GM21723 (cell line): ENCODE data around the gene CTAGE8.
A peak's percentile ranks its signal among the peaks of the same experiment; 100 is the strongest.
"Not testable (repeated sequence)": the region's sequence is repeated elsewhere in the genome, so short reads cannot be mapped to it uniquely, and the experiment has no call there.

Source experiments
- ATAC-seq: cut with Tn5 transposase; IDR thresholded peaks from one replicate; pipeline ENCODE4 v1.9.1; 2021; ENCODE audit warnings: mild to moderate bottlenecking, moderate library complexity; ENCODE audit not compliant: unreplicated experiment

CTAGE8 gene

GRCh38 chr7:144269188-144269587, at the start of gene CTAGE8:
Gene CTAGE8 (minus strand): TSS chr7:144269288. CDS start chr7:144269250, 38 bp downstream.
- ATAC-seq = not testable (repeated sequence)

- ATAC-seq = not testable (repeated sequence)
Measured at GRCh38 chr7:144317537-144317936, 48.4 kb upstream of the CTAGE8 start.

GRCh38 chr7:144311872-144312469, 42.9 kb upstream of the CTAGE8 start, which contains the start of gene OR2A1:
Gene OR2A1 (plus strand): TSS chr7:144312419. CDS start chr7:144318125, 5,706 bp downstream.
- not testable (repeated sequence) for ATAC-seq

- not testable (repeated sequence) for ATAC-seq
Measured at GRCh38 chr7:144311218-144311617, 42.1 kb upstream of the CTAGE8 start.

GRCh38 chr7:144309702-144310101, 40.6 kb upstream of the CTAGE8 start:
- not testable (repeated sequence) for ATAC-seq

- ATAC-seq = not testable (repeated sequence)
Measured at GRCh38 chr7:144305156-144305555, 36.1 kb upstream of the CTAGE8 start.

GRCh38 chr7:144303607-144304006, 34.5 kb upstream of the CTAGE8 start:
- not testable (repeated sequence) for ATAC-seq

GRCh38 chr7:144302578-144303303, 33.7 kb upstream of the CTAGE8 start:
- not testable (repeated sequence) for ATAC-seq

GRCh38 chr7:144293794-144294499, 24.9 kb upstream of the CTAGE8 start:
- ATAC-seq = peak; percentile 82

- not testable (repeated sequence) for ATAC-seq
Measured at GRCh38 chr7:144292384-144293161, 23.5 kb upstream of the CTAGE8 start.

GRCh38 chr7:144291607-144292006, 22.5 kb upstream of the CTAGE8 start:
- ATAC-seq = not testable (repeated sequence)

- ATAC-seq = not testable (repeated sequence)
Measured at GRCh38 chr7:144287171-144287784, 18.2 kb upstream of the CTAGE8 start.

GRCh38 chr7:144283716-144284115, 14.6 kb upstream of the CTAGE8 start:
- not testable (repeated sequence) for ATAC-seq

- not testable (repeated sequence) for ATAC-seq
Measured at GRCh38 chr7:144282490-144282889, 13.4 kb upstream of the CTAGE8 start.

GRCh38 chr7:144281981-144282380, 12.9 kb upstream of the CTAGE8 start:
- ATAC-seq = not testable (repeated sequence)

GRCh38 chr7:144280010-144280409, 10.9 kb upstream of the CTAGE8 start:
- not testable (repeated sequence) for ATAC-seq

- ATAC-seq = not testable (repeated sequence)
Measured at GRCh38 chr7:144275281-144275680, 6.2 kb upstream of the CTAGE8 start.

GRCh38 chr7:144264692-144265091, 4.4 kb downstream of the CTAGE8 start, which contains the start of gene OR2A7:
Gene OR2A7 (minus strand): TSS chr7:144264792. CDS start chr7:144259628, 5,164 bp downstream.
- not testable (repeated sequence) for ATAC-seq

- ATAC-seq = not testable (repeated sequence)
Measured at GRCh38 chr7:144262128-144262527, 7.0 kb downstream of the CTAGE8 start.

GRCh38 chr7:144259067-144259466, 10.0 kb downstream of the CTAGE8 start:
- not testable (repeated sequence) for ATAC-seq
